GM12891 (cell line): ENCODE measurements around the gene TALDO1. TPM values are rescaled to one million over a fixed set of nuclear protein-coding genes. Genes with fewer than 3 reads are reported as not detected.

ENCODE experiments used
- DNase-seq: peaks from one replicate; pipeline ENCODE4 v3.0.0; 2011; ENCODE audit warnings: low spot score; ENCODE audit not compliant: insufficient read length
- FAIRE-seq: peaks from 2 replicates; lab custom pipeline; 2011; peaks lifted over from hg19 to GRCh38; lab: Jason Lieb, UNC
- PAX5 ChIP-seq: IDR thresholded peaks from 2 replicates; pipeline ENCODE4 v1.6.1; 2011; ENCODE audit warnings: low read length, moderate library complexity, mild to moderate bottlenecking; ENCODE audit not compliant: insufficient read depth, severe bottlenecking
- POLR2A ChIP-seq: IDR thresholded peaks from 2 replicates; pipeline ENCODE4 v1.6.1; 2011; ENCODE audit warnings: low read depth, low read length, control low read depth
- POLR2AphosphoS5 ChIP-seq: IDR thresholded peaks from 2 replicates; pipeline ENCODE4 v1.6.1; 2011; ENCODE audit warnings: low read depth, low read length, control low read depth
- POU2F2 ChIP-seq: IDR thresholded peaks from 2 replicates; pipeline ENCODE4 v1.6.1; 2011; ENCODE audit warnings: low read depth, mild to moderate bottlenecking, control low read depth, low read length, moderate library complexity
- SPI1 ChIP-seq: IDR thresholded peaks from 2 replicates; pipeline ENCODE4 v1.6.1; 2011; ENCODE audit warnings: low read depth, low read length, control low read depth
- TAF1 ChIP-seq: IDR thresholded peaks from 2 replicates; pipeline ENCODE4 v1.6.1; 2011; ENCODE audit warnings: low read depth, low read length, control low read depth
- polyA plus RNA-seq: library from polyadenylated mRNA; unstranded; fragments of >200 nt; gene quantifications from one replicate; pipeline ENCODE4 v1.2.1, GENCODE V29; 2012; ENCODE audit warnings: low read depth, missing spikeins, inconsistent platforms; ENCODE audit not compliant: missing spikeins

TALDO1 gene
- 131 TPM for polyA plus RNA-seq

GRCh38 chr11:747158-748006 is at the start of gene TALDO1:
Gene TALDO1, plus strand, starts transcription at chr11:747464. Its CDS starts 18 bp downstream, at chr11:747482.
- peak; percentile 98 for FAIRE-seq
- TF ChIP-seq POLR2A (no peak), TAF1 (0 out of 2 replicates have a peak, but pooled peaks have one; percentile 8), POU2F2 (no peak), POLR2AphosphoS5 (0 out of 2 replicates have a peak, but pooled peaks have one; percentile 6)
- peak; percentile 97 for DNase-seq

DNA sequence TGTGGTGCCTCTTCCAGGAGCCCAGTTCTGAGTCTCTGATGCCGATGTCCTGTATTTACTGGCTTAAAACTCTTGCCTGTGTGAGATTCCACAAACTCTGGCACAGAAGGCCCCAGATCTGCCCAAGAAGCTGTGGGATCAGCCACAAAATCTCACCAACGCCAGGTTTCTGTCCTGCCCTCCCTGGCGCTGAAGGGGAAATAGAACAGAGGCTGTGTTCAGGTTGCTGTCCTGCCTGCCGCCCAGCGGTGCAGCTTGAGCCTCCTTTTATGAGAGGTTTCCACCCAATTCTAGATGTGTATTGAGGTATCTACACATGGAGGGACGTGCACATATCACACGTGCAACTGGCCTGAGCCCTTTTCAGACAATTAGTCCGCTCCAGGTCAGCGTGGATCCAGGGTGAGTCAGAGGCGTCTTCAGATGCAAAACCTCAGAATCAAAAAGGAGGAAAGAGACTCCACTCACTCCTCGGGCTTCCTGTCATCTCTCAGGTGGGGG is 49.4 kb upstream of the TALDO1 start:
- no peak for TF ChIP-seq POLR2AphosphoS5
- TF ChIP-seq POLR2A = no peak
- TF ChIP-seq SPI1 = no peak
- TF ChIP-seq TAF1 = no peak
- TF ChIP-seq POU2F2 = no peak
- TF ChIP-seq PAX5 = no peak
- DNase-seq (no peak), FAIRE-seq (peak; percentile 47)

DNA sequence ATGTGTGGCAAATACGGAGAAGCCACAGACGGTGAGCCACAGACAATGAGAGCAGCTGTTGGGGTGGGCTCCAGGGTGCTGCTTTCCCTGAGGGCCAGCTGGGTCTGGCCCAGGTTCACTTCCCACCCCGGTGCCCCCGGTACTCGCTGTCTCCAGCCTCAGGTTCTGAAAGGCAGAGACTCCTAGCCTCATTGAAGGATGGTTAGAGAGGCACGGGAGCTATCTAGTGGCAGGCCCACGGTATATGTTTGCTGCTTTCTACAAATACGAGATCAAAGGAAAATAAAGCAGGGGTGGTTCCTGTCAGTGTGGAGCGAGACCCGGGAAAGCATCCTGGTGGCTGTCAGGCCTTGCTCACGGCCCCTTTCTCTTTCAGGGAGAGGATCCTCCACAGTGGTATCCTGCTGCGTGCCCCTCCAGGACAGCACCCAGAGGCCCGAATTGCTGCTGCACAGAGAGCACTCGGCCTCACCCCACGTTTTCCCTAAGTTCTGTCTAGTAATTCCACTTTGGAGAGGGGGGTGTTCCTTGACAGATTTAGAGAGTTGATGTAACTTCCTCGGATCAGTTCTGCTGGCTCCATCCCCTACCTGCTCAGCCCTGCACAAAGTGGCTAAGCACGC is 48.7 kb upstream of the TALDO1 start:
- FAIRE-seq (no peak), DNase-seq (no peak)
- TF ChIP-seq PAX5 (no peak), SPI1 (no peak), TAF1 (no peak), POLR2AphosphoS5 (no peak), POLR2A (no peak), POU2F2 (no peak)

DNA sequence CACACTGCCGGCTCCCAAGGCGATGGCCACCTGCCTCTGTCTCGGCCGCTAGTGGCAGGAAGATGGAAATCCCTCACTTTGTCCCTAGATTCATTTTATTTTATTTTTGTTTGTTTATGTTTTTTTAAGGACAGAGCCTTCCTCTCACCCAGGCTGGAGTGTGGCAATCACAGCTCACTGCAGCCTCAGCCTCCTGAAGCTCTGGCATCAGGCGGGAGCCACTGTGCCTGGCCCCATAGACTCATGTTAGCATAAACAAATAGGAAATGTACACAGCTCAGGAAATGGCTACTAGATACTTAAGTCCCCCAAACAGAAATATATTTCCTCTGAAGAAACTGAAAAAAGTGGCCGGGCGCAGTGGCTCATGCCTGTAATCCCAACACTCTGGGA is 48.2 kb upstream of the TALDO1 start:
- no peak for TF ChIP-seq POU2F2
- no peak for TF ChIP-seq POLR2A
- no peak for TF ChIP-seq SPI1
- no peak for TF ChIP-seq TAF1
- TF ChIP-seq PAX5 = no peak
- no peak for TF ChIP-seq POLR2AphosphoS5
- DNase-seq = no peak
- FAIRE-seq = no peak

GRCh38 chr11:699753-700152 is 47.5 kb upstream of the TALDO1 start:
- TF ChIP-seq POLR2A (no peak), SPI1 (no peak), POLR2AphosphoS5 (no peak), PAX5 (no peak), POU2F2 (no peak), TAF1 (no peak)
- DNase-seq (no peak), FAIRE-seq (no peak)

DNA sequence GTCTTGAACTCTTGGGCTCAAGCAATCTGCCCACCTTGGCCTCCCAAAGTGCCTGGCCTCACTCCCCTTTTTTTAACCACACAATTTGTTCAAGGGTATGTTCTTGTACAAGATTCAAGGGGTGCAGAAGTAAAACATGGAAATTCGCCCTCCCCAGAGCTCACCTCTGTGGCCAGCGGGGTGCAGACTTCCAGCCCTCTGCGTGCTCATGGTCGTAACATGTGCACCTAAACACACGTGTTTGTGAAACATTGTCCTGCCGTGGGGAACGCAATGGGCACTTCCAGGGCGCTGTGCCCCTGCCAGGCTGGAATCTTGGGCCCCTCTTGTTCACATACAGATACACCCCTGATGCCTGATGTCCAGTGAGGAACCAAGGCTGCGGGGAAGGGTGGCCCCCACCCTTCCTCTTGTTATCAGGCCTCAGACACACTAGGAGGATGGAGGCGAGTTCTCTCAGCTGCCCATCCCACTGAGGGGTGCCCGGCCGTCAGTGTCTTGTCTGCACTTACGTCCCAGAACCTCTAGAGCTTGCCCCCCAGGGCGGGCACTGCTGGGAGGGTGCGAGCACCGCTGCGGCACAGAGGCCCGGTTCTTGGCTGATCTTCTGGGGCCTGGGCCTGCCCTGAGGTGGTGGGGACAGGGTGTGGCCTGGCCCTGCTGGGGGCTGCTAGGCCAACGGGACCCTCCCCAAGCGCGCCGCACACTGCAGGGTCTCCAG is 45.4 kb upstream of the TALDO1 start:
- DNase-seq (no peak), FAIRE-seq (no peak)
- TF ChIP-seq POU2F2 = no peak
- TF ChIP-seq PAX5 = no peak
- TF ChIP-seq SPI1 = no peak
- no peak for TF ChIP-seq POLR2AphosphoS5
- no peak for TF ChIP-seq POLR2A
- TF ChIP-seq TAF1 = no peak

GRCh38 chr11:702462-703461 is 44.5 kb upstream of the TALDO1 start:
- DNase-seq (no peak), FAIRE-seq (no peak)
- TF ChIP-seq TAF1 (no peak), POLR2A (no peak), POLR2AphosphoS5 (no peak), SPI1 (no peak), POU2F2 (no peak), PAX5 (no peak)

GRCh38 chr11:703506-703905 is 43.8 kb upstream of the TALDO1 start:
- DNase-seq (no peak), FAIRE-seq (no peak)
- TF ChIP-seq POLR2AphosphoS5 (no peak), POLR2A (no peak), SPI1 (no peak), POU2F2 (no peak), PAX5 (no peak), TAF1 (no peak)
